ENCODE results near the gene HMCES.
"Not testable (repeated sequence)": the region's sequence is repeated elsewhere in the genome, so short reads cannot be mapped to it uniquely, and the experiment has no call there.

HMCES gene

DNA sequence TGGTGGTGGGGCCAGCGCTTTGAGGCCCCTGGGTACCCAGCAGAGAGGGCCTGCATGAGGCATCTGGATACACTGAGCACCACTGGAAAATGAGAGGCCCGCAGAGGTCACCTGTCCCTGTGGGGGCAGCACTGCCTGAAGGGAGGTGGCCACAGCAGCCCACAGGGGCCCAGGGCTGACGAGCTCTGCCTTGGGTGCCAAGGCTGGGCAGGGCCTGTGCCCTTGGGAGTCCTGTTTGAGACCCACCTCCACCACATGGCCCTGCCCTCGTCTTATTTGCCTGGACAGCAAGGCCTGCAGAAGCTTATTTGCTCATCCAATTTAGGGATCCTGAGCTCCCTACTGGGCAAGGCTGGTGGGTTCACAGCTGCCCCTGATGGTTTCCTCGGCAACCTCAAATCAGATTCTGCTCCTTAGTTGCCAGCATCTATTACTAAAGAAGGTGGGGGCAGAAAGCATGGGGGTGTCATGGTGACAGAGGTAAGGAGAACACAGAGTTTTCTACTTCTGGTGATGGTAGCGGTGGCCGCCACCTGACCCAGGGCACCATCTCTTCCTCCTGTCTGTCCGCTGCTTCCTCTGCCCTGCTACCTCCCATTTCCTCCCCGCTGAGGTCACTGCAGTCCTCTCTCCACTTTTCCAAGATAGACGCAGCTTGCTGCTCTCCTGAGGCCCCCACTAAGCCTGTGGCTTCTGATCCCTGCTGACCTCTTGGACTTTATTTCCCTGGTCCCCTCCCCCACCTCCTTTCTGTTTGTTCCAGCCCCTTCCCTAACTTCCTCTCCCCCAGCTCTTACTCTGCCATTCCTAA is 62.9 kb downstream of the HMCES start:
- in situ Hi-C loops (cut with HindIII; ENCODE audit: low sequenced_read_pairs) = no loop called here

DNA sequence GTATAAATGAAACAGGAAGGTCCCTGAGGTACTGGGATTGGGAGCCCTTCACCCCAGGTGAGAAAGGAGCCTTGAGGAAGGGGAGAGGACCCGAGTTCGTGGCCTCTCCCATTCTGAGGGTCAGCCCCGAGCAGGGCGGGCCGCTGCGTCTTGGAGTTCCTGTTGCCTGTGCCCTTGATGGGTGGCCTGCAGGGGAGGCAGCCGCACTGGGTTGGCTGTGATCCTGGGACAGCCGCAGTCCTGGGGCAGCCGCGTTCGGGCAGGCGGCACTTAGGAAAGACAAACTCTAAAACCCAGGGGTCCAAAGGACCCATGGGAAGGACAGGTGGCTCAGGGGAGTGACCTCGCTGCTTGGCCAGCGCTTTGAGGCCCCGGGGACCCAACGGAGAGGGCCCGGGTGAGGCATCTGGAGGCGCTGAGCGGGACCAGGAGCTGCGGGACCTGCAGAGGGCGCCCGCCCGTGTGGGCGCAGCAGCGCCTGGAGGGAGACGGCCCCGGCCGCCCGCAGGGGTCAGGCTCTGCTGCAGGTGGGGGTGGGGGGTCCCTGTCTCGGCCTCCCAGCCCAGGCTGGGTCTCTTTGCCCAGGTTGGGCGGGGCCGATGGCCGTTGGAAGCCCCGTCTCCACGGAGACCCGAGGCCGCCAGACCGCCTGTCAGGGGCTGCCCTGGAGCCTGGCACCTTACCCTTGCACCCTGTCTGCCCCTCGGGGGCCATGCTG is 65.1 kb downstream of the HMCES start:
- in situ Hi-C loops (cut with HindIII; ENCODE audit: low sequenced_read_pairs) = no loop called here

- in situ Hi-C loops (cut with HindIII; ENCODE audit: low sequenced_read_pairs) = no loop called here
These were observed 66.0 kb downstream of the HMCES start for GRCh38 chr3:129344540-129345220.

GRCh38 chr3:129345281-129345680 is 66.6 kb downstream of the HMCES start:
- in situ Hi-C loops (cut with HindIII; ENCODE audit: low sequenced_read_pairs) = no loop called here

DNA sequence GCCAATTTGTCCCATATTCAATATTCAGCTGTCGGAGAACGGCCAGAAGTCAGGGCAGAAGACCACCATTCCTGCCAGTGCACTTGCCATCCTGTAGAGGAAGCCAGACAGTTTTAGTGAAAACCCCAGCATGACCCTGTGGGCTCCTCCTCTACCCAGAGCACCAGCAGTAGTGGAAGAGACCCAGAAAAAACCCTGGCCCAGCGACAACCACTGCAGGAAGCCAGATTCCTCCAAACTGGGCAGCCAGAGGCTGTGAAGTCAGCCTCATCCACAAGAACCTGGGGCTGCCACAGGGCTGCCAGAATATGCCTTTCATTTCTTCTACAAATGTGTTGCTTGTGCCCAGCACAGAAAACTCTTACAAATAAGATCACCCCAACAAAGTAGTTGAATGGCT is 67.3 kb downstream of the HMCES start:
- in situ Hi-C loops (cut with HindIII; ENCODE audit: low sequenced_read_pairs) = no loop called here

GRCh38 chr3:129346695-129347457 is 68.2 kb downstream of the HMCES start:
- in situ Hi-C loops (cut with HindIII; ENCODE audit: low sequenced_read_pairs) = no loop called here

DNA sequence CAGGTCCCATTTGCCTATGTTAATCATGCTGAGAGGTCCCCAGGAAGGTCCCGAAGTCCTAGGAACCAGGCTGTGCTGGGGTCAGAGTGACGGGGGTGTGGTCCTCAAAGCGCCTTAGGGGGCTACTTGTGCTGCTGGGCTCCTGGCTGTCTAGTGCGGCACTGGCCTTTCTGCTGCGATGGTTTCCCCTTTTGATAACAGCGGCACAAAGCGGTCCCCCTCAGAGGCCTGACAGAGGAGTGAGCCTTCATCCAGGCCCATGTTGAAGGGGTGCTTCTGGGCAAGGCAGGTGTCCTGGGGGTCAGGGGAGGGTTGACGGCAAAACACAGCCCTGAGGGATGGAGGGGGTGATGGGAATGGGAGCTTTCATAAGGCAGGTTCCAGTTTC is 68.8 kb downstream of the HMCES start:
- in situ Hi-C loops (cut with HindIII; ENCODE audit: low sequenced_read_pairs) = no loop called here

DNA sequence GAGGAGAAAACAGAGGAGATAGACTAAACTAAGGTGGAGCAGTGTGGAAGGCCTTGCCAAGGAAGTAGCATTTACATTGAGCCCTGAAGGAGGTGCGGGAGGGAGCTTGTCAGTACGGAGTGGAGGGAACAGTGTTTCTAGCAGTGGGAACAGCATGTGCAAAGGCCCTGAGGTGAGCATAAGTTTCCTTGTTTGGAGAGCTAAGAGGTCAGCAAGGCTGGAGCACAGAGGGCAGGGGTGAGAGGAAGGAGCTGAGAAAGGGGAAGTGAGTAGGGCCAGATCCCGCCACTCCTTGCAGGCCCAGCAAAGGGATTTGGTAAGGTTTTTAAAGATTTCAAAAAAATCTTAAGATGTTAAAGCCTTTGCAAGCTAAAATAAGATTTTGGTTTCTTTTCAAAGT is 70.1 kb downstream of the HMCES start:
- in situ Hi-C loops (cut with HindIII; ENCODE audit: low sequenced_read_pairs) = no loop called here

- in situ Hi-C loops (cut with HindIII; ENCODE audit: low sequenced_read_pairs) = not testable (repeated sequence)
These were observed 70.5 kb downstream of the HMCES start for GRCh38 chr3:129349169-129349568.

DNA sequence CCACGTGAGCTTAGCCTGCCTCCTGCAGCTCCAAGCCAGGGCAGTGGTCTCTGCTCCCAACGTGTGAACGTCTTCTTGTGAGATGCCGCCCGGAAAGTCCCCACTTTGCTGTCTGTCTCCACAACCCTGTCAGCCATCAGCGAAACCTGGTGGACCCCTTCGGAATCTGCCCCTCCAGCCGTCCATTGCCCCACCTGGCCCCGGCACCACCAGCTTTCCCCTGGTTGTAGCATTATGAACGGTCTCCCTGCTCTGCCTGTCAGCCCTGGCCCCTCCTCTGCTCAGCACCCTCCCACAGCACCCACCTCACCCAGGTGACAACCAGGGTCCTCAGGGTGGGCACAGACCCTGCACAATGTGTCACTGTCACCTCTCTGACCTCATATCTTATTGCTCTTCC is 71.1 kb downstream of the HMCES start:
- in situ Hi-C loops (cut with HindIII; ENCODE audit: low sequenced_read_pairs) = no loop called here

DNA sequence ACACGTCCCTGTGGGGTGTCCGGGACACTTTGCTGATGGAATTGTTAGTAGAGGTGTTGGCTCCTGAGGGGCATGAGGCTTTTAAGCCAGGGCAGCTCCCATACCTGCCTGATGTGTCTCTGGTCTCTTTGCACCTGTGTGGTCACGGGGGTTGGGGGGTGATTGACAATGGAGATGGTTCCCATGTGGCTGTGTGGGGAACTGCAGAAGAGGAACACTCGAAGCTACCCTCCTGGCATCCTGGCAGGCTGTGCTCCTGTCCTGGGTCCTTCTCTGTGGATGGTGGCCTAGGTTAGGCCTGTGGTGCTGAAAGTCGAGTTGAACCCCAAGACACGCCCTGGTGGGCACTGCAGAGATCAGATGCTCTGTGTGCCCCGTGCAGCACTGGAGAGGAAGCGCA is 73.4 kb downstream of the HMCES start:
- in situ Hi-C loops (cut with HindIII; ENCODE audit: low sequenced_read_pairs) = no loop called here

DNA sequence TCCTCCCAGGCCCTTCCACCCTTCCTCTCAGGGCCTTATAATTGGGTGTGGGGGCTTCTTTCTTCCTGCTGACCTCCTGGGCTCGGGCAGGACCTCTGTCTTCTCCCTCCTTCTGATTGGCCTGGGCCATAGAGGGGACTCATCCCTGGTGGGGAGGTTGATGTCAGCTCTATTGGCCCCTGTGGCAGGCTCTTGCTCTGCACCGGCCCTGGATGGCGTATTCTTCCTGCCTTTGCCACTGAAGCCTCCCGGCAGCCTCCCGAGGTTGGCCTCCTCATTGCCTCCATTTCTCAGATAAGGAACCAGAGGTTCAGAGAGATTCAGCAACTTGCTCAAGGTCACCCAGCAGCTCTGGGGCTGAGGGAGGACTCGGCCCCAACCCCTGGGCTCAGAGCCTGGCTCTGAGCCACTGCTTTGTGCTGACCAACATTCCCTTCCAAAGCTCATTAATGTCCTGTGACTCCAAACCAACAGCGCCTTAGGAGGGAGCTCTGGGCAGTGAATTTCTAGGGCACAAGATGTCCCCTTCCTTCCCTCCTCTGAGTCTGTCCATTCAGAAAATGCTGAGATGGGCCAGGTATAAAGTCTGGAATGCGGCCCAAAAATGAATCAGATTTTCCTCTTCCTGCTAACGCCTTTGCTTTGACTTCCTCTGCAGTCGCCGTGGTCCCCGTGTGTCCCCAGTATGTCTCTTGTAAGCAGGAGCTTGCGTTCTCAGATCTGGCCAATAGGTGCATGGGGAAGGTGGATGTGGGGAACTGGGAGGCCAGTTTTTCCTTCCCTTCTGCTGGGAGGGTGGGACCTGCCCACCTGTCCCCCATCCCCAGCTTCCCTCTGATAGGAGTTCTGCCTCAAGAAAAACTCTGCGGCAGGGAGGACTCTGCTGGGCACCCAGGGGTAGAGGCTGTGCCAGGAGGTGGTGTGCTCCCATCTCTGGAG is 74.2 kb downstream of the HMCES start:
- in situ Hi-C loops (cut with HindIII; ENCODE audit: low sequenced_read_pairs) = no loop called here

- in situ Hi-C loops (cut with HindIII; ENCODE audit: low sequenced_read_pairs) = no loop called here
These were observed 74.9 kb downstream of the HMCES start for GRCh38 chr3:129353589-129353941.

Measured in DLD1 (cell line).